Suppressor macrophage treated with lipopolysaccharide for 1 hour (primary cell): ENCODE measurements around the gene ZDHHC8.

Experiments
- DNase-seq, 3 donors: peaks; one replicate each; pipeline ENCODE4 v3.0.0-alpha.2; 2020 to 2022

The ZDHHC8 gene

GRCh38 chr22:20181194-20181883 lies 49.7 kb downstream of the ZDHHC8 start:
- no peak for DNase-seq

GRCh38 chr22:20181884-20182236 lies 50.3 kb downstream of the ZDHHC8 start:
- DNase-seq: no peak

GRCh38 chr22:20182365-20182764 lies 50.8 kb downstream of the ZDHHC8 start:
- peak in 1 of 3 donors; percentile 23 for DNase-seq

DNA sequence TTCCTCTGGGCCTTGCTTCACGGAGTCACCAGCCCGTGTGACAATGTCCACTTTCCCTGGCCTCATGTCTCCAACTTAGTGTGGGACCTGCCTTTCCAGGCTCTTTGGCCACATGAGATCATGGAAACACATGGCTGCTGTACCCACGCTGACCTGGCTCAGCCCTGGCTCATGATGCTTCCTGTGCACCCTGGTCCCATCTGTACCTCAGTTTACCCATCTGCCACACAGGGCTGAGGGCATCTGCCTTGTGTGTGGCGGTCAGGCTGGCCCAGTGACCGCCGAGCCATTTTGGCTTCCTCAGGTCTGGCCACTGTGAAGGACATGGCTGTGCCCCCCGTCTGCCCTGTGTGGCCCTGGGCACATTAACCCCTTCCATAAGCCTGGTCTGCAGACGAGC lies 51.5 kb downstream of the ZDHHC8 start:
- DNase-seq: no peak

DNA sequence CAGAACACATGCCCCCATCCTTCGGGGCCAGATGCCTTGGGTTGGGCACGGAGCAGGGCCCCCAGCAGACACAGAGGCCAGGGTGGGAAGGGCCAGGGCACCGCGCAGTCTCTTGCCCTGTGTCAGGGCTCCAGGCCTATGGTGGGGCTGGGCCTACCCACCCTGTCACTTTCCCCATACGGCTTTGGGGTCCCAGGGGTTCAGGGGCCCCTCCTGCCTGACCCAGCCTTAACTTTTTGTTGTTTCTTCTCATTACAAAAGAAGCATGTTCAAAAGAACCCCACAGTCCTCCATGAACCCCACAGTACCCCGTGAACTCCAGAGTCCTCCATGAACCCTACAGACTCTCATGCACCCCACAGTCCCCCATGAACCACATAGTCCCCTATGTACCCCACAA lies 52.2 kb downstream of the ZDHHC8 start:
- no peak for DNase-seq

- DNase-seq: no peak
Measured at GRCh38 chr22:20184501-20185165, 53.0 kb downstream of the ZDHHC8 start.

GRCh38 chr22:20185750-20186149 lies 54.1 kb downstream of the ZDHHC8 start:
- no peak for DNase-seq

GRCh38 chr22:20186183-20186870 lies 54.7 kb downstream of the ZDHHC8 start:
- no peak for DNase-seq

DNA sequence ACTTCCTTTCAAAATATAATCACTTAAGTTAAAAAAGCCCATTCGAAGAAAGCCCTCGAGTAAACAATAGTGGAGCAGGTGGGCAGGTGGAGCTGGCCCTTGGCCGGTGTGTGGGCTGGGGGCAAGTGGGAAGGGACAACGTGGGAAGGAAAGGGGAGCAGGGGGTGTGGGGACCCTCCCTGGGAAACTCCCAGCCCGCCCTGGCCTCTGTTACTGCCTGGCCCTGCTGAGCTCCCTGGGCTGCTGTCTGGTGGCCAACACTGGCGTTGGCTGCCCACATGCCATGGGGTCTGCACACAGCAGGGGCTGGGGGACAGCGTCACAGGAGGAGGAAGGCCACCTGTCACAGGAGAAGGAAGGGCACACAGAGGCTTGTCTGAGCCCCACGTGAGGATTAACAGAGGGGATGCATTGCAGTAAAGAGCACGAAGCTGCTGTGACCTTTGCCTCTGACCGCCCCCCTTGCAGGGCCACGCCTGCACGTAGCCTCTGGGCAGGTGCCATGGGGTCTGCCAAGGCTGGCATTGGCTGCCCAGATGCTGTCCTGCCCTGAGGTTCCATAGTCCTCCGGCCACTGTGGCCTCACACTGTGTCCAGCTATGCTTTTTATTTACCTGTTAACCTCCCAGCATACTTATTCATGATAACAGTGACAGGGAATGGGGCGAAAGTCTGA lies 55.4 kb downstream of the ZDHHC8 start:
- DNase-seq: no peak

DNA sequence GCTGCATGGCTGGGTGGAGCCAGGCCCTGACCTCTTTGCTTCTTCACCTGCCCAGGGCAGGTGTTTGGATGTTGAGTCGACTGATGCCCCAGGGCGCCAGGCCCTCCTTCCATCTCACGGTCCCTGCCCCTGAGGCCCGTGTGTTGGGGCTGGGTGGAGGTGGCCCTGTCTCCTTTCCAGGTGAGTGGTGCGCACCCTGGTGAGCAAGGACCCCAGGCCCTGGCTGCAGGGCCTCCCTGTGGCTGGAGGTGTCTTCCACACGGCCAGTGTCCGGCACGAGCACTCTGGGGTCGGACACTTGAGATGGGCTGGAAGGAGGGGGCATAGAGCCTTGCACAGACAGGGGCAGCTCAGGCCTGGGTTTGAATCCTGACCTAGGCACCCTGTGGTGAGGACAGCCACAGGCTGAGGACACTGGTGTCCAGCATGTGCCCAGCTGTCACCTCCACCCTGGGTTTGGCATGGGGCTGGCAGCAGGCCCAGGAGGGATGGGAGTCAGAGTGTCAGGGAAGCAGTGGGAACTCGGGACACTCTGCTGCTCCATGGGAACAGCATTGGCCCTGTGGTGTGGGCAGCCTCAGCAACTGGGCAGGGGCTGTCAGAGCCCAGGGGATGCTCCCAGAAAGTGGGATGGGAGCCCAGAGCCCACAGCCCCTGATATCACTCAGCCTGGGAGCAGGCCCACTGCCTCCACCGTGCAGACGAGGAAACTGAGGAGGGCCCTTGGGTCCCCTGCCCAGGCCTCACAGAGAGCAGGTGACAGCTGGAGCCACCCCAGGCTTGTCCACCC lies 56.4 kb downstream of the ZDHHC8 start:
- no peak for DNase-seq

DNA sequence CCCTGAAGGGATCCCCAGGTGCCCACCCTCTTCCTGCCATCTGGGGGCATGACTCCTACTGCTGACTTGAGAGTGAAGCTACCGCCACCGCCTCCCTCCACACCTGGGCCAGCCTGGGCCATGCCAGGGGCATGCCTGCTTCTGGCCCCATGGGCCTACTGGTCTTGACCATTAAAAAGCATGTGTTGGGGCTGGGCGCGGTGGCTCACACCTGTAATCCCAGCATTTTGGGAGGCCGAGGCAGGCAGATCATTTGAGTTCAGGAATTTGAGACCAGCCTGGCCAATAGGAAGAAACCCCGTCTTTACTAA lies 56.9 kb downstream of the ZDHHC8 start:
- no peak for DNase-seq

GRCh38 chr22:20191000-20191515 lies 59.5 kb downstream of the ZDHHC8 start:
- no peak for DNase-seq

- DNase-seq: no peak
Measured at GRCh38 chr22:20191803-20192202, 60.2 kb downstream of the ZDHHC8 start.

DNA sequence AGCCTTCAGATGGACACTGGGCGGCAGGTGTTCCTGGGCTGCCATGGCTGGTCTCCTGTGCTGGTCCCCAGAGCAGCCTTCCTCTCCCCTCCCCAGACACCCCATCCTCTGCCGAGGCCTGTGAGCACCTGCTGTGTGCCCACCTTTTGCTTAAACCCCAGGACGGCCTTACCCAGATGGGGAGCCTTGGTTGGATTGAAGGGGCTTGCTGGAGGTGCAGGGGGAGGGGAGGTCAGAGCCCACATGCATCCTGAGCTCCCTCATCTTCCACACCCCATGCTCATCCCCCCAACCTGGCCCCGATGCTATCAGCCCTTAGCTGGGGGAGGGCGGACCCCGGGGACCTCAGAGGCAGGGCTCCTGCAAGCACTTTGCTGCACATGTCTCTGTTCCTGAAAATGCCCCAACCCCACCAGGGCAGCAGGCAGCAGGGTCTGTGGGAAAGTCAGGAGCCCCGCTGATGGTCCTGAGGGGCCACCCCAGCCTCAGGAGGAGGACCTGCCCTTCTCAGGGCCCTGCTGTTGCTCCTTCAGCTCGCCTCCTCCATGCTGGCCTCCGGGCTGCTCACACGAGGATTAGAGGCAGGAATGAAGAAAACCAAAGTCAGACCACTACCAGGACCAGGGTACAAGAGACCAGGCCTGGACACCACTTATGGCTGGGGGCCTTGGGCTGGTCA lies 60.8 kb downstream of the ZDHHC8 start:
- no peak for DNase-seq

GRCh38 chr22:20192972-20193760 lies 61.6 kb downstream of the ZDHHC8 start:
- DNase-seq: no peak

GRCh38 chr22:20193761-20194494 lies 62.3 kb downstream of the ZDHHC8 start:
- DNase-seq: no peak

- peak; percentile 78 to 81 (median 81) for DNase-seq
Measured at GRCh38 chr22:20194681-20195593, 63.3 kb downstream of the ZDHHC8 start.

DNA sequence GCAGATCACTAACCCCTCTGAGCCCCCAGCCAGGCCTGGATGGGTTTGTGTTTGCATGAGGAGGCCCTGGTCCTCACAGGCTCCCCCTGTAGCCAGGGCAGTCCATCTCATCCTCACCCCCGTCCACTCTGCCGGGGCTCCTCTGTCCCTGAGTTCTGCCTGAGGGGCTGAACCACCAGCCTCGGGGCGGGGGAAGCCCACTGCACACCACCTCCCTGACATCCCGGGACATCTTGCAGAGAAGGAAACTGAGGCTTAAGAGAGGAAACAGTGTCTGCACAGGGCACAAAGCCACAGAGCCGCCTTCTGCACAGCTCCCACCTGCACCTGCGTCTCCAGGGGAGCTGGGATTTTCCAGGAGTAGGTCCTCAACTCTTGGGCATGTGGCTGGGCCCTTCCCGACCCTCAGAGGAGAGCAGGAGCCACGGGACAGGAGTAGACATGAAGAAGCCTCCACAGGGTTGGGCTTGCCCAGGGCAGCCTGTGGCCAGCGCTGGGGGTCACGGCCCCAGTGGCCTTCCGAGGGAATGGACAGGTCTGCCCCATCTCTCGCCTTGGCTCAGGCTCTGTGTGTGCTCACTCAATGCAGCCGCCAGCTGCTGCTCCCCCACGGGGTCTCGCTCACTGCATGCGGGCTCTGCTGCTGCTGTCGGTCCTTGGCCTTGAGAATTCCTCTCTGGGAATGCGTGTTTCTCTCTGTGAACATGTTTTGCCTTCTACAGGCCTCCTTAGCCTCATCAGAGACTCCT lies 64.7 kb downstream of the ZDHHC8 start:
- DNase-seq: no peak
